ENCODE data around the gene KCNK1. TPM values are rescaled to one million over a fixed set of nuclear protein-coding genes. Genes with fewer than 3 reads are reported as not detected.

Gene KCNK1
- total and polyA plus RNA-seq, 2 of the 4 experiments (the other 2 are of a cell fraction) = 0.90 to 1.6 TPM

DNA sequence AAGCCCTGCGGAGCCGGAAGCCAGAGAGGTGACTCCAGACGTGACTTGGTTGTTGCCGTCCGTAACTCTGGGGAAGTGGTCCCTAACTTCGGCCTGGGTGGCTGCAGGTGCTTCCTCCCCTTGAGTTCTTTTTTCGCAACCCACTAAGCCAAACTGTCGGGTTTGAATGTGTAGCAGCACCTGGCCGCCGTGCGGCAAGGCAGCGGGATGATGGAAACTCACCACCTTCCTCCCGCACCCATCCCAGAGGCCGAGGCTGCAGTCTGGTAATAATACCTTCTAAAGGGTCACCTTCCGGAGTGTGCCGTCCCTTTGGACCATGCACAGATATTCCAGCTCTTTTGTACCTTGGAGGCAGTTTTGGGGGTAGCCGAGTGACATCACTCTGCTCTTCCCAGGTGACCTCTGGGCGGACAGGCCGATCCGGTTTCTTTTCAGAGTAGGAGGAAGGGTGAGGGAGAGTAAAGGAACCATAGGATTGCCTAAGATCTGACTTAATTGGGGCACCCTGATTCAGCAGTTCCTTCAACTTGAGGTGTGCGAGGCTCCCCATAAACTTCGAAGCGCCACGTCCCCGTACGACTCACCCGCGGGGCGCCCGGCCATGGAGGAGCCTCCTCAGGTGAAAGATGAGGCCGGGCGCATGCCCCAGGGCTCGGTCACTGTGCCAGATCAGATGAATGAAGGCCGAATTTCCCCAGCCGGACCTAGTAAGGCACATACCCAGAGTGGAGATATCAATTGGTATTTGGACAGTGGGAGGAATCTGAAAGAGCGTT is 1.0 kb downstream of the KCNK1 start:
- Histone ChIP-seq H3K4me1 (ENCODE audit: control insufficient read depth, insufficient read depth, low read length) (no peaks in the 10 kb centered on the region), H2AK9ac (replicated peaks; ENCODE audit: low read depth, low read length, poor library complexity) (no peak overlapping the region), H3K79me1 (ENCODE audit: low read depth in 1 of 2, low read length in 2 of 2) (peaks cover 0 to 3% of the 10 kb centered on the region in 2 experiments; a peak in 1 of 4 replicates), H3K36me3 (ENCODE audit: control insufficient read depth, insufficient read depth, low read length) (no peaks in the 10 kb centered on the region), H3K4me3 (ENCODE audit: insufficient read depth, low read depth, low read length) (peak overlapping the region; percentile 89), H4K20me1 (ENCODE audit: insufficient read depth, low read length) (no peaks in the 10 kb centered on the region), H3K4me2 (ENCODE audit: low read depth, low read length) (peak overlapping the region; percentile 62), H3K9me1 (ENCODE audit: insufficient read depth, low read length) (no peaks in the 10 kb centered on the region), H3K27ac (ENCODE audit: insufficient read depth, low read length) (no peak overlapping the region), H2BK120ac (ENCODE audit: low read depth, low read length) (no peak overlapping the region), H2BK20ac (ENCODE audit: low read depth, low read length) (no peak overlapping the region), H4K91ac (ENCODE audit: insufficient read depth, low read depth, low read length) (no peak overlapping the region), H2AFZ (replicated peaks; ENCODE audit: low read length, poor library complexity) (peak overlapping the region; percentile 65), H3K4ac (ENCODE audit: low read depth, low read length) (no peak overlapping the region), H2AK5ac (ENCODE audit: low read depth, low read length) (no peak overlapping the region), H3K18ac (ENCODE audit: low read depth, low read length) (no peak overlapping the region), H4K8ac (ENCODE audit: low read depth in 2 of 2, low read length in 2 of 2) (no peak overlapping the region), H2BK5ac (ENCODE audit: low read depth, low read length, poor library complexity, severe bottlenecking) (no peak overlapping the region), H3K9me3 (ENCODE audit: control insufficient read depth, insufficient read depth, low read length) (peaks cover 2% of the 10 kb centered on the region; the same call in 1 of the 2 replicates), H3K14ac (replicated peaks; ENCODE audit: low read depth, low read length) (no peak overlapping the region), H4K5ac (ENCODE audit: low read depth, low read length) (no peak overlapping the region), H2BK15ac (ENCODE audit: low read depth, low read length) (no peak overlapping the region), H3K23ac (ENCODE audit: low read depth, low read length) (no peak overlapping the region), H3K56ac (ENCODE audit: extremely low read depth, insufficient read depth, low read length) (no peak overlapping the region), H3K9ac (ENCODE audit: low read depth, low read length) (no peak overlapping the region), H3K27me3 (ENCODE audit: control insufficient read depth, insufficient read depth, low read length) (no peaks in the 10 kb centered on the region; the same call in 1 of the 2 replicates)
- DNase-seq (no peak), ATAC-seq (ENCODE audit: low read depth) (no peak)
- TF ChIP-seq BHLHE40 (IDR thresholded peaks at IDR 0.05; ENCODE audit: low read depth, low read length) = no peak
- BruUV-seq (replicated peaks) = no TSS peak
- intact Hi-C loops (cut with micrococcal nuclease) (no loop called here), dilution Hi-C loops (cut with HindIII; ENCODE audit: low sequenced_read_pairs, unreplicated experiment) (no loop called here), in situ Hi-C loops (cut with MboI; ENCODE audit: low sequenced_read_pairs) (no loop called here)
- ChIA-PET POLR2A (ENCODE audit: unreplicated experiment) (no interaction called here), CTCF (no interaction called here)
- no CpG with 5 or more reads among the region's 36 CpGs for WGBS, 2 experiments (ENCODE audit: extremely low coverage in 2 of 2, insufficient read length in 1 of 2)

Data from IMR-90 (cell line).